SKM-1 (cell line): ENCODE data around the gene KCNJ14.
"Not testable (repeated sequence)": the region's sequence is repeated elsewhere in the genome, so short reads cannot be mapped to it uniquely, and the experiment has no call there.

Source experiments
- DNase-seq: peaks from one replicate; lab custom pipeline; 2025; ENCODE audit not compliant: unreplicated experiment; lab: John Stamatoyannopoulos, UW

Gene KCNJ14

GRCh38 chr19:48486706-48487105 lies 31.3 kb downstream of the KCNJ14 start:
- not testable (repeated sequence) for DNase-seq

- DNase-seq: no peak
These were observed 32.2 kb downstream of the KCNJ14 start for GRCh38 chr19:48487544-48487943.

GRCh38 chr19:48487948-48488347 lies 32.6 kb downstream of the KCNJ14 start:
- no peak for DNase-seq

GRCh38 chr19:48488478-48488877 lies 33.1 kb downstream of the KCNJ14 start:
- not testable (repeated sequence) for DNase-seq

- no peak for DNase-seq
These were observed 34.3 kb downstream of the KCNJ14 start for GRCh38 chr19:48489608-48490216.

- no peak for DNase-seq
These were observed 35.8 kb downstream of the KCNJ14 start for GRCh38 chr19:48490981-48491792.

- DNase-seq: no peak
These were observed 36.4 kb downstream of the KCNJ14 start for GRCh38 chr19:48491793-48492123.

- peak; percentile 75 for DNase-seq
These were observed 37.7 kb downstream of the KCNJ14 start for GRCh38 chr19:48492925-48493717.

GRCh38 chr19:48493718-48494401 lies 38.5 kb downstream of the KCNJ14 start:
- no peak for DNase-seq

- no peak for DNase-seq
These were observed 40.0 kb downstream of the KCNJ14 start for GRCh38 chr19:48495396-48495795.

- DNase-seq: no peak
These were observed 41.8 kb downstream of the KCNJ14 start for GRCh38 chr19:48496959-48497727.

- no peak for DNase-seq
These were observed 42.6 kb downstream of the KCNJ14 start for GRCh38 chr19:48497728-48498594.

- DNase-seq: no peak
These were observed 43.4 kb downstream of the KCNJ14 start for GRCh38 chr19:48498595-48499311.

GRCh38 chr19:48499316-48500090 lies 44.1 kb downstream of the KCNJ14 start:
- no peak for DNase-seq

- no peak for DNase-seq
These were observed 45.6 kb downstream of the KCNJ14 start for GRCh38 chr19:48500830-48501493.

GRCh38 chr19:48501494-48502349 lies 46.3 kb downstream of the KCNJ14 start:
- peak; percentile 91 for DNase-seq
